A673 (cell line): ENCODE measurements around the gene RPL39L.

Experiments
- EZH2 ChIP-seq: fragments of 200-600 bp; sonication (generic); IDR thresholded peaks from 2 replicates; pipeline ENCODE4 v1.6.1; 2017; ENCODE audit warnings: borderline replicate concordance, low read depth, mild to moderate bottlenecking, mixed read lengths, antibody characterized with exemption, low read length; ENCODE audit not compliant: poor library complexity, severe bottlenecking
- TF ChIP-seq, protein P1 (sequence below): fragments of 300-800, 200-600 bp; sonication (generic); conservative IDR thresholded peaks from 2 replicates; pipeline ENCODE4 v1.5.1; 2017; ENCODE audit warnings: low read depth, mild to moderate bottlenecking, antibody characterized with exemption, low read length, moderate library complexity, mixed read lengths

DNA sequence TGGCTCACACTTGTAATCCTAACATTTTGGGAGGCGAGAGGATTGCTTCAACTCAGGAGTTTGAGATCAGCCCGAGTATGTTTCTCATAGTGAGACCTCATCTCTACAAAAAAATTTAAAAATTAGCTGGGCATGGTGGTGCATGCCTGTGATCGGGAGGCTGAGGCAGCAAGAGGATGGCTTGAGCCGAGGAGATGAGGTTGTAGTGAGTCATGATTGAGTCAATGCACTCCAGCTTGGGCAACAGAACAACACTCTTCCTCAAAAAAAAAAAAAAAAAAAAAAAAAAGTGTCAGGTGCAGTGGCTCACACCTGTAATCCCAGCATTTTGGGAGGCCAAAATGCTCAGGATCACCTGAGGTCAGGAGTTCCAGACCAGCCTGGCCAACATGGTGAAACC lies 2.4 kb downstream of the RPL39L start:
- TF ChIP-seq, protein P1, sequence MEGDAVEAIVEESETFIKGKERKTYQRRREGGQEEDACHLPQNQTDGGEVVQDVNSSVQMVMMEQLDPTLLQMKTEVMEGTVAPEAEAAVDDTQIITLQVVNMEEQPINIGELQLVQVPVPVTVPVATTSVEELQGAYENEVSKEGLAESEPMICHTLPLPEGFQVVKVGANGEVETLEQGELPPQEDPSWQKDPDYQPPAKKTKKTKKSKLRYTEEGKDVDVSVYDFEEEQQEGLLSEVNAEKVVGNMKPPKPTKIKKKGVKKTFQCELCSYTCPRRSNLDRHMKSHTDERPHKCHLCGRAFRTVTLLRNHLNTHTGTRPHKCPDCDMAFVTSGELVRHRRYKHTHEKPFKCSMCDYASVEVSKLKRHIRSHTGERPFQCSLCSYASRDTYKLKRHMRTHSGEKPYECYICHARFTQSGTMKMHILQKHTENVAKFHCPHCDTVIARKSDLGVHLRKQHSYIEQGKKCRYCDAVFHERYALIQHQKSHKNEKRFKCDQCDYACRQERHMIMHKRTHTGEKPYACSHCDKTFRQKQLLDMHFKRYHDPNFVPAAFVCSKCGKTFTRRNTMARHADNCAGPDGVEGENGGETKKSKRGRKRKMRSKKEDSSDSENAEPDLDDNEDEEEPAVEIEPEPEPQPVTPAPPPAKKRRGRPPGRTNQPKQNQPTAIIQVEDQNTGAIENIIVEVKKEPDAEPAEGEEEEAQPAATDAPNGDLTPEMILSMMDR, result no peak
- no peak for TF ChIP-seq EZH2
